Neural cell (in vitro differentiated cells): ENCODE data around the gene LAYN. TPM values are rescaled to one million over a fixed set of nuclear protein-coding genes. Genes with fewer than 3 reads are reported as not detected.

ENCODE experiments used
- H2AFZ ChIP-seq: fragments of 200-600, 300-800 bp; sonication (generic), shearing (Covaris generic); 2 replicates; pipeline ENCODE4 v1.6.0; 2014; ENCODE audit warnings: low read depth, mild to moderate bottlenecking, antibody characterized with exemption, low read length, moderate library complexity
- H3F3A ChIP-seq: fragments of 200-600 bp; shearing (Covaris generic); 2 replicates; pipeline ENCODE4 v1.6.1; 2016; ENCODE audit warnings: mild to moderate bottlenecking, moderate library complexity, mixed read lengths, antibody characterized with exemption, low read length; ENCODE audit not compliant: insufficient read depth, poor library complexity, severe bottlenecking
- H3K27ac ChIP-seq: fragments of 200-600, 300-800 bp; sonication (generic), shearing (Covaris generic); 2 replicates; pipeline ENCODE4 v1.5.1; 2014; ENCODE audit warnings: mild to moderate bottlenecking, low read length, moderate library complexity
- H3K27me3 ChIP-seq: fragments of 300-800, 200-600 bp; sonication (generic), shearing (Covaris generic); 2 replicates; pipeline ENCODE4 v1.6.0; 2014; ENCODE audit warnings: mild to moderate bottlenecking, low read depth, low read length, moderate library complexity; ENCODE audit not compliant: insufficient read depth
- H3K36me3 ChIP-seq: fragments of 300-800, 200-600 bp; sonication (generic), shearing (Covaris generic); 2 replicates; pipeline ENCODE4 v1.5.1; 2014; ENCODE audit warnings: mild to moderate bottlenecking, antibody characterized with exemption, low read length, moderate library complexity; ENCODE audit not compliant: insufficient read depth
- H3K4me2 ChIP-seq: fragments of 300-800, 200-600 bp; sonication (generic), shearing (Covaris generic); 2 replicates; pipeline ENCODE4 v1.6.0; 2014; ENCODE audit warnings: mild to moderate bottlenecking, low read length
- H3K4me3 ChIP-seq: fragments of 300-800, 200-600 bp; sonication (generic), shearing (Covaris generic); 2 replicates; pipeline ENCODE4 v1.5.1; 2014; ENCODE audit warnings: mild to moderate bottlenecking, low read length, moderate library complexity
- H3K79me2 ChIP-seq: fragments of 200-600 bp; shearing (Covaris generic); replicated peaks from 2 replicates; pipeline ENCODE4 v1.6.0; 2014; ENCODE audit warnings: mild to moderate bottlenecking, low read length, moderate library complexity; ENCODE audit not compliant: insufficient read depth
- H3K9ac ChIP-seq: fragments of 300-800, 200-600 bp; sonication (generic), shearing (Covaris generic); 2 replicates; pipeline ENCODE4 v1.6.1; 2016; ENCODE audit warnings: mild to moderate bottlenecking, low read length, mixed read lengths
- H3K9me2 ChIP-seq: fragments of 200-600 bp; shearing (Covaris generic); 2 replicates; pipeline ENCODE4 v1.6.1; 2016; ENCODE audit warnings: mild to moderate bottlenecking, low read length, mixed read lengths; ENCODE audit not compliant: insufficient read depth
- H3K9me3 ChIP-seq: fragments of 200-600, 300-800 bp; sonication (generic), shearing (Covaris generic); 2 replicates; pipeline ENCODE4 v1.6.1; 2016; ENCODE audit warnings: mild to moderate bottlenecking, mixed run types, low read length, moderate library complexity, mixed read lengths
- H4K20me1 ChIP-seq: fragments of 200-600 bp; shearing (Covaris generic); 2 replicates; pipeline ENCODE4 v1.6.1; 2016; ENCODE audit warnings: mild to moderate bottlenecking, mixed run types; ENCODE audit not compliant: insufficient read depth
- EP300 ChIP-seq: fragments of 450-650 bp; conservative IDR thresholded peaks from 2 replicates; pipeline ENCODE4 v1.6.1; 2014; ENCODE audit warnings: antibody characterized with exemption, mild to moderate bottlenecking, moderate library complexity; ENCODE audit not compliant: poor library complexity, severe bottlenecking
- EZH2 ChIP-seq: fragments of 200-600, 300-800 bp; shearing (Covaris generic), sonication (generic); IDR thresholded peaks from 2 replicates; pipeline ENCODE4 v1.6.1; 2014; ENCODE audit warnings: antibody characterized with exemption, low read length, borderline replicate concordance, mild to moderate bottlenecking; ENCODE audit not compliant: insufficient read depth, poor library complexity, severe bottlenecking
- MXI1 ChIP-seq: fragments of 450-650 bp; conservative IDR thresholded peaks from 2 replicates; pipeline ENCODE4 v1.6.1; 2014; ENCODE audit warnings: antibody characterized with exemption, mild to moderate bottlenecking; ENCODE audit not compliant: poor library complexity, severe bottlenecking
- POLR2AphosphoS5 ChIP-seq: IDR thresholded peaks from 2 replicates; pipeline ENCODE4 v1.6.1; 2012
- RAD21 ChIP-seq: fragments of 450-650 bp; conservative IDR thresholded peaks from 2 replicates; pipeline ENCODE4 v1.6.1; 2014; ENCODE audit warnings: antibody characterized with exemption, mild to moderate bottlenecking, moderate library complexity
- SMC3 ChIP-seq: fragments of 450-650 bp; conservative IDR thresholded peaks from 2 replicates; pipeline ENCODE4 v1.6.1; 2014; ENCODE audit warnings: antibody characterized with exemption, mild to moderate bottlenecking, moderate library complexity; ENCODE audit not compliant: poor library complexity
- TAF1 ChIP-seq: IDR thresholded peaks from 2 replicates; pipeline ENCODE4 v1.6.1; 2012; ENCODE audit warnings: low read depth
- polyA plus RNA-seq: library from polyadenylated mRNA; depleted of rRNA; stranded (reverse); fragments of >200 nt; gene quantifications from 2 replicates; pipeline ENCODE4 v1.2.3, GENCODE V29; 2014
- TF ChIP-seq, protein P1 (sequence below): IDR thresholded peaks from 2 replicates; pipeline ENCODE4 v1.6.1; 2012; ENCODE audit warnings: borderline replicate concordance
- TF ChIP-seq, protein P2 (sequence below): fragments of 450-650 bp; IDR thresholded peaks from 2 replicates; pipeline ENCODE4 v1.5.1; 2014; ENCODE audit warnings: antibody characterized with exemption, mild to moderate bottlenecking, moderate library complexity; ENCODE audit not compliant: poor library complexity, severe bottlenecking

The LAYN gene
- polyA plus RNA-seq, 1 donor from 2014 or later: not detected

DNA sequence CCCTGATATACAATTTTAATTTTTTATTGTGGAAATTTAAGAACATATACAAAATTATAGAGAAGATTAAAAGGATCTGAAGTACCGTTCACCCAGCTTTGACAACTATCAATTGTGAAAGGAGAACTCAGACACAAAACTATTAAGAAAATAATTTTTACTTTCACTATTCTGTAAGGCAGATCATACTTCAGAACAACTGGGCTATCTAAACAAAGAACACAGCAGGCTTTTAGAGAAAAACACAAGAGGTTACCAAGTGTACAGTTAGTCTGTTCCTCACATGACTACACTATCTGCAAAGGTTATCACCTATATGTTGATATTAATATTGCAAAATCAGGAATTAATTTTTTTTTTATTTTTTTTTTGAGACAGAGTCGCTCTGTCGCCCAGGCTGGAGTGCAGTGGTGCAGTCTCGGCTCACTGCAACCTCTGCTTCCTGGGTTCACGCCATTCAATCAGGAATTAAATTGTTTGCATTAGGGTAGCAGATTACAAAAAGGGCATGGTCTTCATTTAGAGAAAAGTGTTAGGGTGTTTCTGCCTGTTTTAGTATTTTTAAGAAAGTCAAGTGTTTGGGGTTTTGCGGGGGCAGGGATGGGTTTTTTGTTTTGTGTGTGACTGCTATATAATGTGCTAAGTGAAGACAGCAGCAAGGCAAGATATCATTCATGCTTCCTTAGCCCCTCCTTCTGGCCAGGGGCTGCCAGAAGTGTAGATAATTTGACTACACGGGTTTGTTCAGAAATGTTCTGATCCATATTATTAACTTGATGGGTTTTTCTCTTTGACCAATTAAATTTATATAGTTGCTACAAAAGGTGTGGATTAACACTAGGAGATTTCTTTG is 34.1 kb downstream of the LAYN start:
- Histone ChIP-seq H3K4me2 (no peak overlapping the region), H3F3A (no peaks in the 10 kb centered on the region), H3K9ac (no peak overlapping the region), H2AFZ (no peak overlapping the region), H3K4me3 (no peak overlapping the region), H3K27ac (no peak overlapping the region), H3K36me3 (no peaks in the 10 kb centered on the region), H3K9me3 (no peaks in the 10 kb centered on the region), H4K20me1 (no peaks in the 10 kb centered on the region), H3K9me2 (no peaks in the 10 kb centered on the region), H3K27me3 (no peaks in the 10 kb centered on the region), H3K79me2 (no peaks in the 10 kb centered on the region)
- TF ChIP-seq, protein P1, sequence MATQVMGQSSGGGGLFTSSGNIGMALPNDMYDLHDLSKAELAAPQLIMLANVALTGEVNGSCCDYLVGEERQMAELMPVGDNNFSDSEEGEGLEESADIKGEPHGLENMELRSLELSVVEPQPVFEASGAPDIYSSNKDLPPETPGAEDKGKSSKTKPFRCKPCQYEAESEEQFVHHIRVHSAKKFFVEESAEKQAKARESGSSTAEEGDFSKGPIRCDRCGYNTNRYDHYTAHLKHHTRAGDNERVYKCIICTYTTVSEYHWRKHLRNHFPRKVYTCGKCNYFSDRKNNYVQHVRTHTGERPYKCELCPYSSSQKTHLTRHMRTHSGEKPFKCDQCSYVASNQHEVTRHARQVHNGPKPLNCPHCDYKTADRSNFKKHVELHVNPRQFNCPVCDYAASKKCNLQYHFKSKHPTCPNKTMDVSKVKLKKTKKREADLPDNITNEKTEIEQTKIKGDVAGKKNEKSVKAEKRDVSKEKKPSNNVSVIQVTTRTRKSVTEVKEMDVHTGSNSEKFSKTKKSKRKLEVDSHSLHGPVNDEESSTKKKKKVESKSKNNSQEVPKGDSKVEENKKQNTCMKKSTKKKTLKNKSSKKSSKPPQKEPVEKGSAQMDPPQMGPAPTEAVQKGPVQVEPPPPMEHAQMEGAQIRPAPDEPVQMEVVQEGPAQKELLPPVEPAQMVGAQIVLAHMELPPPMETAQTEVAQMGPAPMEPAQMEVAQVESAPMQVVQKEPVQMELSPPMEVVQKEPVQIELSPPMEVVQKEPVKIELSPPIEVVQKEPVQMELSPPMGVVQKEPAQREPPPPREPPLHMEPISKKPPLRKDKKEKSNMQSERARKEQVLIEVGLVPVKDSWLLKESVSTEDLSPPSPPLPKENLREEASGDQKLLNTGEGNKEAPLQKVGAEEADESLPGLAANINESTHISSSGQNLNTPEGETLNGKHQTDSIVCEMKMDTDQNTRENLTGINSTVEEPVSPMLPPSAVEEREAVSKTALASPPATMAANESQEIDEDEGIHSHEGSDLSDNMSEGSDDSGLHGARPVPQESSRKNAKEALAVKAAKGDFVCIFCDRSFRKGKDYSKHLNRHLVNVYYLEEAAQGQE: no peak
- TF ChIP-seq SMC3 (no peak), TAF1 (no peak), POLR2AphosphoS5 (no peak), RAD21 (no peak), EZH2 (no peak), MXI1 (no peak), EP300 (no peak)
- TF ChIP-seq, protein P2, sequence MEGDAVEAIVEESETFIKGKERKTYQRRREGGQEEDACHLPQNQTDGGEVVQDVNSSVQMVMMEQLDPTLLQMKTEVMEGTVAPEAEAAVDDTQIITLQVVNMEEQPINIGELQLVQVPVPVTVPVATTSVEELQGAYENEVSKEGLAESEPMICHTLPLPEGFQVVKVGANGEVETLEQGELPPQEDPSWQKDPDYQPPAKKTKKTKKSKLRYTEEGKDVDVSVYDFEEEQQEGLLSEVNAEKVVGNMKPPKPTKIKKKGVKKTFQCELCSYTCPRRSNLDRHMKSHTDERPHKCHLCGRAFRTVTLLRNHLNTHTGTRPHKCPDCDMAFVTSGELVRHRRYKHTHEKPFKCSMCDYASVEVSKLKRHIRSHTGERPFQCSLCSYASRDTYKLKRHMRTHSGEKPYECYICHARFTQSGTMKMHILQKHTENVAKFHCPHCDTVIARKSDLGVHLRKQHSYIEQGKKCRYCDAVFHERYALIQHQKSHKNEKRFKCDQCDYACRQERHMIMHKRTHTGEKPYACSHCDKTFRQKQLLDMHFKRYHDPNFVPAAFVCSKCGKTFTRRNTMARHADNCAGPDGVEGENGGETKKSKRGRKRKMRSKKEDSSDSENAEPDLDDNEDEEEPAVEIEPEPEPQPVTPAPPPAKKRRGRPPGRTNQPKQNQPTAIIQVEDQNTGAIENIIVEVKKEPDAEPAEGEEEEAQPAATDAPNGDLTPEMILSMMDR: no peak

DNA sequence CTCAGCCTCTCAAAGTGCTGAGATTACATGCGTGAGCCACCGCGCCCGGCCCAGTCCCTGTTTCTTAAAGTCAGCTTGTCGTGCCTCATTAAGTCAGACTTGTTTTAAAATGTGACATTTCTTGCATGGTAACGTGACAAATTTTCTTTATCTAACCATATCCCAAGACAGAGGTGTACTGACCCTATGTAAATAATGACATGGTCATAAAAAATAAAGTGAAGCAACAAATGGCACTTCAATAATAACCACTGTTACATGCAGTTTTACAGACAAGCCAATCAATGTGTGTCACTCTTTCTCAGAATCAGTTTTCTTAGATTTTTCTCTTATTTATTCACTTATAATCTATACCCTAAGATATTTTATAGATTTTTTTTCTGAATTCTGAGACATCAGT is 35.2 kb downstream of the LAYN start:
- H4K20me1 ChIP-seq: no peaks in the 10 kb centered on the region

More for the DNA sequence above, 35.2 kb downstream of the LAYN start:
- Histone ChIP-seq H3K79me2 (no peaks in the 10 kb centered on the region), H3K9me3 (no peaks in the 10 kb centered on the region), H3K4me3 (no peak overlapping the region), H3F3A (no peaks in the 10 kb centered on the region), H3K4me2 (no peak overlapping the region), H3K36me3 (no peaks in the 10 kb centered on the region), H3K27me3 (no peaks in the 10 kb centered on the region), H2AFZ (no peak overlapping the region), H3K9me2 (no peaks in the 10 kb centered on the region), H3K27ac (no peak overlapping the region), H3K9ac (no peak overlapping the region)
- TF ChIP-seq, protein P2: no peak
- TF ChIP-seq RAD21 (no peak), MXI1 (no peak), TAF1 (no peak), EP300 (no peak), EZH2 (no peak), POLR2AphosphoS5 (no peak)
